GM13976 (cell line): Measurements from ENCODE around the gene ZNF546.
"Not testable (repeated sequence)": the region's sequence is repeated elsewhere in the genome, so short reads cannot be mapped to it uniquely, and the experiment has no call there.

Experiments used
- DNase-seq: peaks from one replicate; pipeline ENCODE4 v3.0.0; 2012; ENCODE audit warnings: low spot score
- CTCF ChIP-seq: IDR thresholded peaks from 2 replicates; pipeline ENCODE4 v1.5.1; 2012; ENCODE audit warnings: borderline replicate concordance, mild to moderate bottlenecking; ENCODE audit not compliant: insufficient read depth; ENCODE audit errors: extremely low read depth, missing control alignments, control extremely low read depth
- in situ Hi-C: fragments of 300-500 bp; cut with MboI; formaldehyde crosslinking; loops from one replicate; pipeline ENCODE4 v1.12.0; 2022; ENCODE audit warnings: low sequenced_read_pairs, mixed read lengths, inconsistent platforms; ENCODE audit not compliant: unreplicated experiment

Gene ZNF546

GRCh38 chr19:40013991-40014390 lies 17.1 kb downstream of the ZNF546 start:
- TF ChIP-seq CTCF: no peak
- in situ Hi-C loops: no loop called here
- no peak for DNase-seq

GRCh38 chr19:40023969-40024368 lies 27.1 kb downstream of the ZNF546 start:
- in situ Hi-C loops: no loop called here
- no peak for DNase-seq
- TF ChIP-seq CTCF: no peak

GRCh38 chr19:40025938-40026596 lies 29.2 kb downstream of the ZNF546 start:
- no peak for DNase-seq
- no peak for TF ChIP-seq CTCF
- in situ Hi-C loops: no loop called here

- no peak for DNase-seq
- in situ Hi-C loops: no loop called here
- no peak for TF ChIP-seq CTCF
These were observed 29.7 kb downstream of the ZNF546 start for GRCh38 chr19:40026597-40026970.

- no peak for TF ChIP-seq CTCF
- no peak for DNase-seq
- in situ Hi-C loops: no loop called here
These were observed 37.2 kb downstream of the ZNF546 start for GRCh38 chr19:40033989-40034560.

- no peak for DNase-seq
- in situ Hi-C loops: no loop called here
- no peak for TF ChIP-seq CTCF
These were observed 39.1 kb downstream of the ZNF546 start for GRCh38 chr19:40035996-40036395.

- in situ Hi-C loops, DNase-seq: not testable (repeated sequence)
These were observed 41.2 kb downstream of the ZNF546 start for GRCh38 chr19:40038047-40038446.

GRCh38 chr19:40041718-40042117 lies 44.9 kb downstream of the ZNF546 start:
- in situ Hi-C loops, DNase-seq: not testable (repeated sequence)
